Inflammatory macrophage treated with lipopolysaccharide for 4 hours (primary cell): ENCODE data around the gene COQ10B.

Experiments
- DNase-seq: peaks from one replicate; pipeline ENCODE4 v3.0.0-alpha.2; 2020

Gene COQ10B

DNA sequence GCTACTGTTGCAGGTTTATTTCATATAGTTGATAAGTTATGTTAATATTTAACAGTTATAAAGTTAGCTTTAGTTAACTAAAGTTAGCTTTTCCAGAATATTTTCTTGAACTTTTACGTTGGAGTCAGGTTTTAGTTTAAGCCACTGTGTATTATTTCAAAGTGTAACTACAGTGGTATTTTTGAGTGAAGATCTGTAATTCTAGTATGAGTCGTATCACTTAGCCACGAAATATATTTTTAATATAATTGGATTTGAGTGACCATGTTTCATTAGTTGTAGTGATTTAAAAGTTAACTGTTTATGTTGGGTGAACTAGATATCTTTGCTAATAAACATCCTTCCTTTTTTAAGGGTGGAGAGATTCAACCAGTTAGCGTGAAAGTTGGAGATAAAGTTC, 49.3 kb downstream of the COQ10B start:
- DNase-seq, result no peak

GRCh38 chr2:197504000-197504399, 50.6 kb downstream of the COQ10B start:
- DNase-seq, result no peak

DNA sequence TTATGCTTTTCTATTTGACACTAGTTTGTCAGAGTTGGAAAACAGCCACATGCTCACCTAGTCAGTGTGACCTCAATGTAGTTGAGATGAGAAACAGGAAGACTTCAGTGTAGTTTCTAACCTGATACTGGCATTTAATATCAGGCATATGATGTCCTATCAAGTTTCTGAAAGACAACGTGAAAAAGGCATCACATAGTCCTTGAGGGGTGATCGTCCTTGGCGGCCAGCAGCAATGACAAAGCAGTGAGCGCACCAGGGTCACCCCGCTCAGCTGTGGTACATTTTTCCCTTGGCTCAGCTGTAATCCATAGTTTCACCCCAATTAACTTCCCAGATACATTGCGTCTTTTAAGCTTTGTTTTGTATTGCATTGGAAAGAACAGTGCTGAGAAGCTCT, 51.2 kb downstream of the COQ10B start:
- no peak for DNase-seq

DNA sequence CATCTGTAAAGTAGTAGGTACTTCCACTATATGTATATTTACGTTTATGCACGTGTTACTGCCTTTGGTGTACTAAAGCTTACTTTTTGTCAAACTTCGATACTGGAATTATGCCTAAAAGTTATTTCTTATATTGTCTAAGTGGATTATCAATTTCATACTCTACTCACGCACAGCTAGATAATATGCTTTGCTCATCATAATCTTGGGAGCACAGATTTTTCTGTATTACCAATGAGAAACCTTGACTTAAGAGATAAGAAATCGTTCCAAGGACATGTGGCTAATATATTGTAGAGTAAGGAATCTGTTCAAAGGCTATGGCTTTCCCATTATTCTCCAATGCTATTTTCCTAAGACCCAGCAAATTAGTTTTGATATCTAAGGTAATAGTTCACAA, 53.3 kb downstream of the COQ10B start:
- DNase-seq, result no peak

DNA sequence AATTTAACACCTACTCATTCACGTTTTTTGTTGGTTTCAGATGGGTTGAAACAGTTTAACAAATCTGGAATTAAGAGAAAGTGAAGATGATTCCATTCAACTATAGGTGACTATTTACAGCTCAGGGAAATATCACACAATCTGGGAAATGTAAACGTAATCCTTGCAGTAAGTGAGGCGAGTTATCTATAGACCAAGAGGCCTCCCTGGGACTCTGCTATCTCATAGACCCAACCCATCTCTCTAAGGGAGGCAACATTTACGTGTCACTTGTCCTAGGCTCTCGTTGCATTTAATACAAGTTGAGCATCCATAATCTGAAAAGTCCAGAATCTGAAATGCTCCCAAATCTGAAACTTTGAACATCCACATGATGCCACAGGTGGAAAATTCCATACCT, 60.6 kb downstream of the COQ10B start:
- DNase-seq, result no peak

GRCh38 chr2:197514754-197515153, 61.4 kb downstream of the COQ10B start:
- DNase-seq, result peak; percentile 17

- peak; percentile 12 for DNase-seq
These were observed 62.0 kb downstream of the COQ10B start for GRCh38 chr2:197515315-197515738.

DNA sequence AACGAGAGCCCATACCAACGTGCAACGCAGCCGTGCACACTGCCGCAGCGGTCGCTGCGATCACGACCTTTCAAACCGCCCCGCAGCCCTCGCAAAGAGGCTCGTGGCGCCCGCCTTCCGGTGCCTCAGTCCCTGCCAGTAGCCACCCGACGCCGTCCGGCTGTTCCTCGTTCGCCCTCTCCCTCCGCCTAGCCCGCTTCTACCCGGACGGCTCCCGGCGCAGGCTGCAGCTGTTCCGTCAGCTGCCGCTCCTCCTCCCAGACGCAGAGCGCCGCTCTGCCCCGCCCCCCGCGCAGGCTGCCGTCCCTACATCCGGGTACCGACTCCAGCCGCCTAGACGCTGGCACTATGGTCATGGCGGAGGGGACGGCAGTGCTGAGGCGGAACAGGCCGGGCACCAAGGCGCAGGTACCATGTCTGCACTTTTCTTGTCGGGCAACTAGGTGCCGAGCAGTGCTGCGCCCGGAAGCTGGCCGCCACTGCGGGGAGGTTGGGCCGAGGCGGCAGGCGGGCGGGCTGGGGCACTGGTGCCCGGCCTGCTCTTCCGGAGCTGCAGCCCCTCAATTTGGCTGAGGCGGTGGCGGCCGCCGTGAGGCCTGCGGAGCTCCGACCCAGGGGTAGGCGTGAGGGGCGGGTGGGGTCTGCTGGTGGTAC, 62.5 kb downstream of the COQ10B start, which contains the start of gene MOB4:
Gene MOB4 (plus strand): TSS at position 328 of the 654 bp plus-strand sequence. CDS start 21 bp downstream, at position 349.
- peak; percentile 97 for DNase-seq

- no peak for DNase-seq
These were observed 63.0 kb downstream of the COQ10B start for GRCh38 chr2:197516393-197516761.

GRCh38 chr2:197517150-197517549, 63.8 kb downstream of the COQ10B start:
- DNase-seq, result no peak
